Suprapubic skin (tissue), 3 donors: ENCODE results near the gene THAP3.
"Not testable (repeated sequence)": the region's sequence is repeated elsewhere in the genome, so short reads cannot be mapped to it uniquely, and the experiment has no call there.

Experiments used
- CTCF ChIP-seq, 2 donors: fragments of 200-600 bp in 1 of 2; fragments of 450-650 bp in 1 of 2; sonication (generic) in 1 of 2; IDR thresholded peaks; one replicate each; pipeline ENCODE4 v1.5.1; 2016 to 2019; ENCODE audit warnings: antibody characterized with exemption in 2 of 2, mild to moderate bottlenecking in 1 of 2, moderate library complexity in 1 of 2
- POLR2AphosphoS5 ChIP-seq, 3 donors: sonication (generic); formaldehyde crosslinking; IDR thresholded peaks; one replicate each; pipeline ENCODE4 v1.6.1; 2017; ENCODE audit warnings: antibody characterized with exemption in 3 of 3

GRCh38 chr1:6636778-6637177 is 12.1 kb downstream of the THAP3 start:
- TF ChIP-seq POLR2AphosphoS5, CTCF (IDR thresholded peaks at IDR 0.05): not testable (repeated sequence)
